WTC11 (cell line): ENCODE measurements around the gene HDAC5. TPM values are rescaled to one million over a fixed set of nuclear protein-coding genes. Genes with fewer than 3 reads are reported as not detected.

Experiments
- ATAC-seq: fragments of 200-7000 bp; cut with Tn5 transposase; 2 replicates; pipeline ENCODE4 v1.10.0; 2021; ENCODE audit warnings: mild to moderate bottlenecking, moderate library complexity
- CTCF ChIA-PET: fragments of 300-600 bp; sonication (Branson Sonifier 250); formaldehyde crosslinking; loops from one replicate; lab custom pipeline; 2021; ENCODE audit warnings: antibody characterized with exemption; lab: Charles Lee
- POLR2A ChIA-PET: fragments of 350-600 bp; sonication (Branson Sonifier 250); formaldehyde crosslinking; loops from one replicate; lab custom pipeline; 2021; ENCODE audit warnings: antibody characterized with exemption; lab: Charles Lee
- DNase-seq: peaks from one replicate; pipeline ENCODE4 v3.0.0; 2021; ENCODE audit warnings: low spot score
- H3K27ac Mint-ChIP-seq: 2 replicates; pipeline ENCODE4 v1.8.0; 2021; ENCODE audit warnings: mixed read lengths
- H3K27me3 Mint-ChIP-seq: 2 replicates; pipeline ENCODE4 v1.8.0; 2021; ENCODE audit warnings: low read depth, mild to moderate bottlenecking, moderate library complexity, mixed read lengths
- H3K36me3 Mint-ChIP-seq: 2 replicates; pipeline ENCODE4 v1.8.0; 2021; ENCODE audit warnings: mixed read lengths
- H3K4me1 Mint-ChIP-seq: 2 replicates; pipeline ENCODE4 v1.8.0; 2022; ENCODE audit warnings: mixed read lengths
- H3K4me3 Mint-ChIP-seq: 2 replicates; pipeline ENCODE4 v1.8.0; 2021; ENCODE audit warnings: mild to moderate bottlenecking, moderate library complexity, mixed read lengths
- H3K9me3 Mint-ChIP-seq: 2 replicates; pipeline ENCODE4 v1.8.0; 2021; ENCODE audit warnings: mixed read lengths
- ARID4B ChIP-seq: sonication (generic); formaldehyde crosslinking; IDR thresholded peaks from 2 replicates; pipeline ENCODE4 v1.8.0; 2023; ENCODE audit warnings: missing genetic modification reagents, mild to moderate bottlenecking, borderline replicate concordance
- ATF1 ChIP-seq: sonication (generic); formaldehyde crosslinking; IDR thresholded peaks from 2 replicates; pipeline ENCODE4 v1.8.1; 2023; ENCODE audit warnings: mild to moderate bottlenecking, moderate library complexity, missing genetic modification reagents
- ESRRA ChIP-seq: sonication (generic); formaldehyde crosslinking; IDR thresholded peaks from 2 replicates; pipeline ENCODE4 v1.8.1; 2022; ENCODE audit warnings: mild to moderate bottlenecking, missing genetic modification reagents, borderline replicate concordance
- FOXK1 ChIP-seq: sonication (generic); formaldehyde crosslinking; IDR thresholded peaks from 2 replicates; pipeline ENCODE4 v1.8.0; 2022; ENCODE audit warnings: mild to moderate bottlenecking, moderate library complexity, missing genetic modification reagents
- GABPB1 ChIP-seq: sonication (generic); formaldehyde crosslinking; IDR thresholded peaks from 2 replicates; pipeline ENCODE4 v1.8.1; 2023; ENCODE audit warnings: mild to moderate bottlenecking, missing genetic modification reagents
- IRF1 ChIP-seq: sonication (generic); formaldehyde crosslinking; IDR thresholded peaks from 2 replicates; pipeline ENCODE4 v1.8.0; 2023; ENCODE audit warnings: missing genetic modification reagents
- JUN ChIP-seq: sonication (generic); formaldehyde crosslinking; IDR thresholded peaks from 2 replicates; pipeline ENCODE4 v1.8.0; 2023; ENCODE audit warnings: mild to moderate bottlenecking, missing genetic modification reagents
- NR3C1 ChIP-seq: sonication (generic); formaldehyde crosslinking; conservative IDR thresholded peaks from 2 replicates; pipeline ENCODE4 v1.8.1; 2023; ENCODE audit warnings: low read depth, mild to moderate bottlenecking, missing genetic modification reagents
- PRRX2 ChIP-seq: fragments of 250-450 bp; sonication (Bioruptor Pico); IDR thresholded peaks from 2 replicates; pipeline ENCODE4 v1.8.0; 2021; ENCODE audit warnings: mild to moderate bottlenecking
- SP1 ChIP-seq: sonication (generic); formaldehyde crosslinking; conservative IDR thresholded peaks from 2 replicates; pipeline ENCODE4 v1.8.1; 2022; ENCODE audit warnings: missing genetic modification reagents
- TCF7 ChIP-seq: sonication (generic); formaldehyde crosslinking; IDR thresholded peaks from 2 replicates; pipeline ENCODE4 v1.8.0; 2022; ENCODE audit warnings: mild to moderate bottlenecking, low read depth, missing genetic modification reagents, moderate library complexity
- TP53 ChIP-seq: sonication (generic); formaldehyde crosslinking; IDR thresholded peaks from 2 replicates; pipeline ENCODE4 v1.8.1; 2023; ENCODE audit warnings: mild to moderate bottlenecking, missing genetic modification reagents
- ZBTB43 ChIP-seq: sonication (generic); formaldehyde crosslinking; IDR thresholded peaks from 2 replicates; pipeline ENCODE4 v1.8.1; 2023; ENCODE audit warnings: mild to moderate bottlenecking, missing genetic modification reagents
- ZNF512 ChIP-seq: sonication (generic); formaldehyde crosslinking; IDR thresholded peaks from 2 replicates; pipeline ENCODE4 v1.8.1; 2022; ENCODE audit warnings: missing genetic modification reagents, borderline replicate concordance
- ZNF532 ChIP-seq: fragments of 250-450 bp; sonication (Bioruptor Pico); IDR thresholded peaks from 2 replicates; pipeline ENCODE4 v1.9.0; 2021; ENCODE audit warnings: mild to moderate bottlenecking, borderline replicate concordance
- total RNA-seq: library from RNA; stranded (reverse); gene quantifications from 3 replicates; pipeline ENCODE4 v1.2.3, GENCODE V29; 2021

HDAC5 gene
- total RNA-seq, 1 experiment from 2014 or later, result 61.6 TPM

GRCh38 chr17:44088254-44088653 lies 35.2 kb downstream of the HDAC5 start:
- H3K4me1 Mint-ChIP-seq, result peaks cover 24% of the 10 kb centered on the region
- no peaks in the 10 kb centered on the region for H3K27me3 Mint-ChIP-seq
- peaks cover 22% of the 10 kb centered on the region for H3K36me3 Mint-ChIP-seq
- no peak for ATAC-seq
- peak overlapping the region; percentile 84 for H3K27ac Mint-ChIP-seq
- no peak for TF ChIP-seq ESRRA (CRISPR knock-in tag)
- no peak for TF ChIP-seq IRF1 (CRISPR knock-in tag)
- TF ChIP-seq JUN (CRISPR knock-in tag), result no peak
- TF ChIP-seq TP53 (CRISPR knock-in tag), result no peak
- TF ChIP-seq SP1 (CRISPR knock-in tag), result no peak
- TF ChIP-seq NR3C1 (CRISPR knock-in tag), result no peak
- TF ChIP-seq GABPB1 (CRISPR knock-in tag), result no peak
- TF ChIP-seq ATF1, result no peak
- TF ChIP-seq ZBTB43 (CRISPR knock-in tag), result no peak
- TF ChIP-seq ARID4B (CRISPR knock-in tag), result no peak
- no peak for TF ChIP-seq PRRX2 (CRISPR knock-in tag)
- TF ChIP-seq ZNF512, result no peak
- TF ChIP-seq FOXK1 (CRISPR knock-in tag), result no peak
- TF ChIP-seq TCF7, result no peak
- TF ChIP-seq ZNF532, result no peak
- TF ChIP-seq, all 79 proteins: peak for 0
- POLR2A ChIA-PET, result interaction anchor here (0.6 to 2.4 kb wide), 2 partner anchors 8 to 82 kb away, joined by 3 to 13 read pairs; no protein-coding TSS in a partner anchor
- CTCF ChIA-PET, result interaction anchor here (0.5 to 4.5 kb wide), 7 partner anchors 10 to 181 kb away, joined by 3 to 41 read pairs (median 5); partner anchors contain the start of gene HROB
- no peaks in the 10 kb centered on the region for H3K9me3 Mint-ChIP-seq
- DNase-seq, result no peak
- no peak overlapping the region for H3K4me3 Mint-ChIP-seq
